GM12878 (cell line): ENCODE data around the gene FGF14. TPM values are rescaled to one million over a fixed set of nuclear protein-coding genes. Genes with fewer than 3 reads are reported as not detected.

Experiments used
- ATAC-seq: fragments of 200-7000 bp; cut with Tn5 transposase; 3 replicates; pipeline ENCODE4 v1.9.1; 2020; ENCODE audit warnings: mild to moderate bottlenecking, moderate library complexity
- BruUV-seq: library from RNA; stranded (reverse); fragments of 400-500 nt; replicated peaks from 2 replicates; lab custom pipeline; 2021; lab: Mats Ljungman, UMichigan
- CTCF ChIA-PET: fragments of 300-600 bp; sonication (Branson Sonifier 250); formaldehyde crosslinking; extraction: SDS; loops from one replicate; lab custom pipeline; 2021; ENCODE audit warnings: inconsistent platforms; lab: Yijun Ruan, JAX
- POLR2A ChIA-PET: fragments of 350-600 bp; formaldehyde crosslinking; extraction: SDS; loops from one replicate; lab custom pipeline; 2021; ENCODE audit warnings: inconsistent platforms; lab: Charles Lee
- RAD21 ChIA-PET: fragments of 300-600 bp; sonication (Branson Sonifier 250); formaldehyde crosslinking; loops from one replicate; lab custom pipeline; 2023; ENCODE audit warnings: antibody characterized with exemption; ENCODE audit not compliant: unreplicated experiment; lab: Charles Lee
- SMC1A ChIA-PET: fragments of 300-600 bp; sonication (Branson Sonifier 250); formaldehyde crosslinking; loops from one replicate; lab custom pipeline; 2023; ENCODE audit not compliant: unreplicated experiment, uncharacterized antibody; lab: Charles Lee
- DNase-seq: peaks from one replicate; pipeline ENCODE4 v3.0.0-alpha.2; 2011; ENCODE audit warnings: low read depth, low spot score
- FAIRE-seq: peaks from 3 replicates; lab custom pipeline; 2011; peaks lifted over from hg19 to GRCh38; lab: Jason Lieb, UNC
- H2AFZ ChIP-seq: 2 replicates; pipeline ENCODE4 v1.6.0; 2011; ENCODE audit warnings: low read depth, low read length, control low read depth; ENCODE audit not compliant: control insufficient read depth
- H3K27ac ChIP-seq: 2 replicates; pipeline ENCODE4 v1.5.1; 2011; ENCODE audit warnings: control low read depth; ENCODE audit not compliant: control insufficient read depth, insufficient read depth
- H3K27me3 ChIP-seq, 2 experiments: replicated peaks in 1 of 2; 2 replicates each; pipeline versions ENCODE4 v1.6.0 to v1.6.1; 2011; ENCODE audit warnings: low read length in 1 of 2; ENCODE audit not compliant: control insufficient read depth in 2 of 2, insufficient read depth in 2 of 2
- H3K36me3 ChIP-seq, 2 experiments: 2 replicates each; pipeline ENCODE4 v1.5.1; 2011; ENCODE audit warnings: low read length in 1 of 2; ENCODE audit not compliant: control insufficient read depth in 2 of 2, insufficient read depth in 2 of 2
- H3K4me1 ChIP-seq: 2 replicates; pipeline ENCODE4 v1.6.1; 2011; ENCODE audit warnings: mild to moderate bottlenecking, low read length, moderate library complexity, mixed read lengths; ENCODE audit not compliant: control insufficient read depth, insufficient read depth
- H3K4me2 ChIP-seq: 2 replicates; pipeline ENCODE4 v1.6.0; 2011; ENCODE audit warnings: control low read depth; ENCODE audit not compliant: control insufficient read depth, insufficient read depth
- H3K4me3 ChIP-seq: fragments of 200-600 bp; sonication (generic); 2 replicates; pipeline ENCODE4 v1.5.1; 2016
- H3K79me2 ChIP-seq: 2 replicates; pipeline ENCODE4 v1.6.0; 2011; ENCODE audit warnings: low read length; ENCODE audit not compliant: control insufficient read depth, insufficient read depth
- H3K9ac ChIP-seq: 2 replicates; pipeline ENCODE4 v1.8.0; 2011; ENCODE audit warnings: low read length, control low read depth, mixed read lengths; ENCODE audit not compliant: control insufficient read depth, insufficient read depth
- H3K9me3 ChIP-seq: replicated peaks from 3 replicates; pipeline ENCODE4 v1.5.1; 2011; ENCODE audit warnings: mild to moderate bottlenecking, low read length; ENCODE audit not compliant: control insufficient read depth, insufficient read depth
- H4K20me1 ChIP-seq: 2 replicates; pipeline ENCODE4 v1.6.0; 2011; ENCODE audit not compliant: control insufficient read depth, insufficient read depth
- BACH1 ChIP-seq: fragments of 450-650 bp; IDR thresholded peaks from 2 replicates; pipeline ENCODE4 v1.6.1; 2017; ENCODE audit warnings: mild to moderate bottlenecking, borderline replicate concordance
- BCL11A ChIP-seq: IDR thresholded peaks from 2 replicates; pipeline ENCODE4 v1.6.1; 2011; ENCODE audit warnings: low read depth, low read length
- CREM ChIP-seq: IDR thresholded peaks from 2 replicates; pipeline ENCODE4 v1.6.1; 2014; ENCODE audit warnings: antibody characterized with exemption, low read depth
- FOS ChIP-seq: IDR thresholded peaks from 3 replicates; pipeline ENCODE4 v1.6.1; 2011; ENCODE audit warnings: borderline replicate concordance; ENCODE audit not compliant: insufficient read length; ENCODE audit errors: extremely low read depth
- JUNB ChIP-seq: IDR thresholded peaks from 2 replicates; pipeline ENCODE4 v1.6.1; 2016; ENCODE audit warnings: antibody characterized with exemption, mild to moderate bottlenecking
- JUND ChIP-seq: IDR thresholded peaks from 2 replicates; pipeline ENCODE4 v1.6.1; 2012; ENCODE audit warnings: low read depth, mild to moderate bottlenecking, low read length, improper control_type of control experiment, moderate library complexity
- MTA3 ChIP-seq: IDR thresholded peaks from 2 replicates; pipeline ENCODE4 v1.6.1; 2012; ENCODE audit warnings: low read length, inconsistent platforms, borderline replicate concordance
- NFYA ChIP-seq: IDR thresholded peaks from 2 replicates; pipeline ENCODE4 v1.6.1; 2011; ENCODE audit warnings: low read depth, mild to moderate bottlenecking, low read length, improper control_type of control experiment, borderline replicate concordance
- PAX8 ChIP-seq: fragments of 450-650 bp; IDR thresholded peaks from 2 replicates; pipeline ENCODE4 v1.6.1; 2017; ENCODE audit warnings: mild to moderate bottlenecking, moderate library complexity
- RFX5 ChIP-seq: IDR thresholded peaks from 2 replicates; pipeline ENCODE4 v1.6.1; 2011; ENCODE audit warnings: low read depth, low read length, improper control_type of control experiment
- SIN3A ChIP-seq: IDR thresholded peaks from 2 replicates; pipeline ENCODE4 v1.6.1; 2012; ENCODE audit warnings: low read depth, low read length, improper control_type of control experiment
- STAT3 ChIP-seq: IDR thresholded peaks from 2 replicates; pipeline ENCODE4 v1.6.1; 2011; ENCODE audit warnings: low read depth, low read length, improper control_type of control experiment
- ZSCAN29 ChIP-seq: fragments of 450-650 bp; IDR thresholded peaks from 2 replicates; pipeline ENCODE4 v1.6.1; 2017; ENCODE audit warnings: mild to moderate bottlenecking, moderate library complexity
- WGBS: methylation state at CpG from one replicate; pipeline ENCODE4 v1.1.6; 2016; ENCODE audit warnings: low lambda C conversion rate; ENCODE audit not compliant: insufficient replicate concordance, insufficient coverage; ENCODE audit errors: missing lambda C conversion rate; 5-methylcytosine and 5-hydroxymethylcytosine counted together
- in situ Hi-C: fragments of 300-500 bp; cut with MboI; formaldehyde crosslinking; loops from 9 replicates; pipeline ENCODE4 v1.14.3; 2018; ENCODE audit warnings: mixed read lengths
- intact Hi-C: fragments of 100-400 bp; cut with micrococcal nuclease; formaldehyde crosslinking; loops from one replicate; pipeline ENCODE4 v1.14.2; 2022; ENCODE audit not compliant: unreplicated experiment
- polyA plus RNA-seq, 11 experiments: library from polyadenylated mRNA; depleted of rRNA in 4 of 11; unstranded in 6 of 11; stranded (reverse) in 5 of 11; fragments of >200 nt; fragmentation: Nextera tagmentation in 4 of 11; fragmentation: Illumina TruSeq in 1 of 11; extraction: Ambion mirVana in 4 of 11; extraction: Trizol in 1 of 11; gene quantifications; 1 replicate in 1 of 11; 2 replicates in 10 of 11; pipeline versions ENCODE4 v1.2.1 to v1.2.3, GENCODE V29; 2011 to 2016; ENCODE audit warnings: inconsistent platforms in 2 of 11, missing spikeins in 2 of 11, low read depth in 1 of 11
- total RNA-seq, 4 experiments: library from RNA; depleted of rRNA in 3 of 4; stranded (reverse); fragments of >200 nt in 3 of 4; fragmentation: Illumina TruSeq in 1 of 4; extraction: Trizol in 1 of 4; gene quantifications; 2 replicates each; pipeline versions ENCODE4 v1.2.1 to v1.2.3, GENCODE V29; 2013 to 2021
- TF ChIP-seq, protein P1 (sequence below): fragments of 450-650 bp; IDR thresholded peaks from 2 replicates; pipeline ENCODE4 v1.6.1; 2017; ENCODE audit warnings: antibody characterized with exemption, mild to moderate bottlenecking, moderate library complexity
- TF ChIP-seq, protein P2 (sequence below): fragments of 450-650 bp; formaldehyde crosslinking; IDR thresholded peaks from 2 replicates; pipeline ENCODE4 v1.5.0; 2022; ENCODE audit warnings: mild to moderate bottlenecking, missing genetic modification characterization
- TF ChIP-seq, protein P3 (sequence below): IDR thresholded peaks from 2 replicates; pipeline ENCODE4 v1.6.1; 2012; ENCODE audit warnings: low read length, inconsistent platforms
- TF ChIP-seq, protein P4 (sequence below), 3 experiments: IDR thresholded peaks in 2 of 3; conservative IDR thresholded peaks in 1 of 3; 2 replicates each; pipeline ENCODE4 v1.5.1; 2011; ENCODE audit warnings: low read depth in 3 of 3, low read length in 3 of 3, mild to moderate bottlenecking in 3 of 3, control low read depth in 2 of 3, moderate library complexity in 2 of 3, inconsistent platforms in 1 of 3, mixed read lengths in 1 of 3; ENCODE audit not compliant: control insufficient read depth in 2 of 3, insufficient read depth in 1 of 3; ENCODE audit errors: extremely low read depth in 1 of 3

Gene FGF14
- total and polyA plus RNA-seq, 10 of the 15 experiments (the other 5 are each of a cell fraction or from before 2014, with no cell fraction given), result under 0.01 to 0.44 (median 0.04) TPM

DNA sequence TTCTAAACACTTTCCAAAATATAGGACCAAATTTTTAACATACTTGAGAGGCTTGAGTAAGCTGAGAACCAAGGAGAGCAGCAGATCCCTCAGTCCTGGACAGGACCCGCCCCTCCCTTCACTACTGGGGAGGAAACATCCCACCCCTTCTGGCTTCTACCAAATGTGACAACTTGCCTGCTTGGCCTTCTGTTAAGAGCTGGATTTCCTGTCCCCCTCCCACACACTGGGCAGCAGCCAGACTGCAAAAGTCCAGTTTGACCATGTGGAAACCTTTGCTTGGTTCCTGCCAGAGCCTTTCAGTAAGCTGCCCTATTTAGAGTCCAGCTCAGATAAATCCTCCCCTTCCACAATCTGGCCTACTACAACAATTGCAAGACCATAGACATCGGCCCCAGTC, 84.3 kb downstream of the FGF14 start:
- FAIRE-seq, result no peak
- no peaks in the 10 kb centered on the region for H3K4me1 ChIP-seq
- H3K4me2 ChIP-seq, result no peak overlapping the region
- H3K27me3 ChIP-seq, result no peaks in the 10 kb centered on the region
- DNase-seq, result no peak
- in situ Hi-C loops (no loop called here), intact Hi-C loops (no loop called here)
- no peak overlapping the region for H3K4me3 ChIP-seq
- no peak for ATAC-seq
- no peaks in the 10 kb centered on the region for H3K9me3 ChIP-seq
- H3K27ac ChIP-seq, result no peak overlapping the region
- H4K20me1 ChIP-seq, result no peaks in the 10 kb centered on the region
- POLR2A ChIA-PET, result no interaction called here
- H2AFZ ChIP-seq, result no peak overlapping the region
- CTCF ChIA-PET, result no interaction called here
- WGBS, result 0% methylated on average over 2 of the region's 2 CpGs
- BruUV-seq, result no TSS peak
- SMC1A ChIA-PET, result interaction anchor here (1.1 to 1.5 kb wide), 3 partner anchors 9 to 35 kb away, joined by 3 read pairs; no protein-coding TSS in a partner anchor
- H3K79me2 ChIP-seq, result no peaks in the 10 kb centered on the region
- H3K9ac ChIP-seq, result no peak overlapping the region
- H3K36me3 ChIP-seq, result no peaks in the 10 kb centered on the region
- RAD21 ChIA-PET, result no interaction called here
- TF ChIP-seq, protein P1, sequence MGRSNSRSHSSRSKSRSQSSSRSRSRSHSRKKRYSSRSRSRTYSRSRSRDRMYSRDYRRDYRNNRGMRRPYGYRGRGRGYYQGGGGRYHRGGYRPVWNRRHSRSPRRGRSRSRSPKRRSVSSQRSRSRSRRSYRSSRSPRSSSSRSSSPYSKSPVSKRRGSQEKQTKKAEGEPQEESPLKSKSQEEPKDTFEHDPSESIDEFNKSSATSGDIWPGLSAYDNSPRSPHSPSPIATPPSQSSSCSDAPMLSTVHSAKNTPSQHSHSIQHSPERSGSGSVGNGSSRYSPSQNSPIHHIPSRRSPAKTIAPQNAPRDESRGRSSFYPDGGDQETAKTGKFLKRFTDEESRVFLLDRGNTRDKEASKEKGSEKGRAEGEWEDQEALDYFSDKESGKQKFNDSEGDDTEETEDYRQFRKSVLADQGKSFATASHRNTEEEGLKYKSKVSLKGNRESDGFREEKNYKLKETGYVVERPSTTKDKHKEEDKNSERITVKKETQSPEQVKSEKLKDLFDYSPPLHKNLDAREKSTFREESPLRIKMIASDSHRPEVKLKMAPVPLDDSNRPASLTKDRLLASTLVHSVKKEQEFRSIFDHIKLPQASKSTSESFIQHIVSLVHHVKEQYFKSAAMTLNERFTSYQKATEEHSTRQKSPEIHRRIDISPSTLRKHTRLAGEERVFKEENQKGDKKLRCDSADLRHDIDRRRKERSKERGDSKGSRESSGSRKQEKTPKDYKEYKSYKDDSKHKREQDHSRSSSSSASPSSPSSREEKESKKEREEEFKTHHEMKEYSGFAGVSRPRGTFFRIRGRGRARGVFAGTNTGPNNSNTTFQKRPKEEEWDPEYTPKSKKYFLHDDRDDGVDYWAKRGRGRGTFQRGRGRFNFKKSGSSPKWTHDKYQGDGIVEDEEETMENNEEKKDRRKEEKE, result no peak
- TF ChIP-seq ZSCAN29, result no peak
- TF ChIP-seq SIN3A, result no peak
- TF ChIP-seq PAX8, result no peak
- no peak for TF ChIP-seq NFYA
- no peak for TF ChIP-seq CREM
- no peak for TF ChIP-seq STAT3
- TF ChIP-seq, protein P2, sequence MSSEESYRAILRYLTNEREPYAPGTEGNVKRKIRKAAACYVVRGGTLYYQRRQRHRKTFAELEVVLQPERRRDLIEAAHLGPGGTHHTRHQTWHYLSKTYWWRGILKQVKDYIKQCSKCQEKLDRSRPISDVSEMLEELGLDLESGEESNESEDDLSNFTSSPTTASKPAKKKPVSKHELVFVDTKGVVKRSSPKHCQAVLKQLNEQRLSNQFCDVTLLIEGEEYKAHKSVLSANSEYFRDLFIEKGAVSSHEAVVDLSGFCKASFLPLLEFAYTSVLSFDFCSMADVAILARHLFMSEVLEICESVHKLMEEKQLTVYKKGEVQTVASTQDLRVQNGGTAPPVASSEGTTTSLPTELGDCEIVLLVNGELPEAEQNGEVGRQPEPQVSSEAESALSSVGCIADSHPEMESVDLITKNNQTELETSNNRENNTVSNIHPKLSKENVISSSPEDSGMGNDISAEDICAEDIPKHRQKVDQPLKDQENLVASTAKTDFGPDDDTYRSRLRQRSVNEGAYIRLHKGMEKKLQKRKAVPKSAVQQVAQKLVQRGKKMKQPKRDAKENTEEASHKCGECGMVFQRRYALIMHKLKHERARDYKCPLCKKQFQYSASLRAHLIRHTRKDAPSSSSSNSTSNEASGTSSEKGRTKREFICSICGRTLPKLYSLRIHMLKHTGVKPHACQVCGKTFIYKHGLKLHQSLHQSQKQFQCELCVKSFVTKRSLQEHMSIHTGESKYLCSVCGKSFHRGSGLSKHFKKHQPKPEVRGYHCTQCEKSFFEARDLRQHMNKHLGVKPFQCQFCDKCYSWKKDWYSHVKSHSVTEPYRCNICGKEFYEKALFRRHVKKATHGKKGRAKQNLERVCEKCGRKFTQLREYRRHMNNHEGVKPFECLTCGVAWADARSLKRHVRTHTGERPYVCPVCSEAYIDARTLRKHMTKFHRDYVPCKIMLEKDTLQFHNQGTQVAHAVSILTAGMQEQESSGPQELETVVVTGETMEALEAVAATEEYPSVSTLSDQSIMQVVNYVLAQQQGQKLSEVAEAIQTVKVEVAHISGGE (CRISPR knock-in tag), result no peak
- TF ChIP-seq BACH1, result no peak
- no peak for TF ChIP-seq JUNB
- TF ChIP-seq, protein P3, sequence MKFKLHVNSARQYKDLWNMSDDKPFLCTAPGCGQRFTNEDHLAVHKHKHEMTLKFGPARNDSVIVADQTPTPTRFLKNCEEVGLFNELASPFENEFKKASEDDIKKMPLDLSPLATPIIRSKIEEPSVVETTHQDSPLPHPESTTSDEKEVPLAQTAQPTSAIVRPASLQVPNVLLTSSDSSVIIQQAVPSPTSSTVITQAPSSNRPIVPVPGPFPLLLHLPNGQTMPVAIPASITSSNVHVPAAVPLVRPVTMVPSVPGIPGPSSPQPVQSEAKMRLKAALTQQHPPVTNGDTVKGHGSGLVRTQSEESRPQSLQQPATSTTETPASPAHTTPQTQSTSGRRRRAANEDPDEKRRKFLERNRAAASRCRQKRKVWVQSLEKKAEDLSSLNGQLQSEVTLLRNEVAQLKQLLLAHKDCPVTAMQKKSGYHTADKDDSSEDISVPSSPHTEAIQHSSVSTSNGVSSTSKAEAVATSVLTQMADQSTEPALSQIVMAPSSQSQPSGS, result no peak
- TF ChIP-seq, protein P4, sequence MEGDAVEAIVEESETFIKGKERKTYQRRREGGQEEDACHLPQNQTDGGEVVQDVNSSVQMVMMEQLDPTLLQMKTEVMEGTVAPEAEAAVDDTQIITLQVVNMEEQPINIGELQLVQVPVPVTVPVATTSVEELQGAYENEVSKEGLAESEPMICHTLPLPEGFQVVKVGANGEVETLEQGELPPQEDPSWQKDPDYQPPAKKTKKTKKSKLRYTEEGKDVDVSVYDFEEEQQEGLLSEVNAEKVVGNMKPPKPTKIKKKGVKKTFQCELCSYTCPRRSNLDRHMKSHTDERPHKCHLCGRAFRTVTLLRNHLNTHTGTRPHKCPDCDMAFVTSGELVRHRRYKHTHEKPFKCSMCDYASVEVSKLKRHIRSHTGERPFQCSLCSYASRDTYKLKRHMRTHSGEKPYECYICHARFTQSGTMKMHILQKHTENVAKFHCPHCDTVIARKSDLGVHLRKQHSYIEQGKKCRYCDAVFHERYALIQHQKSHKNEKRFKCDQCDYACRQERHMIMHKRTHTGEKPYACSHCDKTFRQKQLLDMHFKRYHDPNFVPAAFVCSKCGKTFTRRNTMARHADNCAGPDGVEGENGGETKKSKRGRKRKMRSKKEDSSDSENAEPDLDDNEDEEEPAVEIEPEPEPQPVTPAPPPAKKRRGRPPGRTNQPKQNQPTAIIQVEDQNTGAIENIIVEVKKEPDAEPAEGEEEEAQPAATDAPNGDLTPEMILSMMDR (IDR thresholded peaks at IDR 0.05 in 2 of 3, conservative IDR thresholded peaks at IDR 0.05 in 1 of 3; ENCODE audit: control insufficient read depth in 2 of 3, extremely low read depth in 1 of 3, insufficient read depth in 1 of 3, low read depth in 3 of 3, low read length in 3 of 3), result no peak
- no peak for TF ChIP-seq BCL11A
- TF ChIP-seq JUND, result no peak
- no peak for TF ChIP-seq FOS
- no peak for TF ChIP-seq MTA3
- no peak for TF ChIP-seq RFX5
